HUES48 (cell line): ENCODE results near the gene TADA2B.
"Not testable (repeated sequence)": the region's sequence is repeated elsewhere in the genome, so short reads cannot be mapped to it uniquely, and the experiment has no call there.

Experiments
- H3K27ac ChIP-seq: one replicate; pipeline ENCODE4 v1.7.0; 2013; ENCODE audit warnings: low read depth, low read length, inconsistent platforms
- H3K27me3 ChIP-seq: 2 replicates; pipeline ENCODE4 v1.6.1; 2013; ENCODE audit warnings: mild to moderate bottlenecking, low read length; ENCODE audit not compliant: control insufficient read depth, insufficient read depth
- H3K36me3 ChIP-seq: 2 replicates; pipeline ENCODE4 v1.6.1; 2013; ENCODE audit warnings: low read length; ENCODE audit not compliant: control insufficient read depth, insufficient read depth
- H3K4me1 ChIP-seq: 2 replicates; pipeline ENCODE4 v1.6.1; 2013; ENCODE audit warnings: mild to moderate bottlenecking, low read length; ENCODE audit not compliant: control insufficient read depth, insufficient read depth
- H3K4me3 ChIP-seq: 2 replicates; pipeline ENCODE4 v1.5.1; 2013; ENCODE audit warnings: mild to moderate bottlenecking, low read depth, low read length
- H3K9ac ChIP-seq: 2 replicates; pipeline ENCODE4 v1.6.1; 2013; ENCODE audit warnings: mild to moderate bottlenecking, low read depth, low read length, moderate library complexity
- H3K9me3 ChIP-seq: 2 replicates; pipeline ENCODE4 v1.6.1; 2013; ENCODE audit warnings: low read length; ENCODE audit not compliant: control insufficient read depth, insufficient read depth

Gene TADA2B

DNA sequence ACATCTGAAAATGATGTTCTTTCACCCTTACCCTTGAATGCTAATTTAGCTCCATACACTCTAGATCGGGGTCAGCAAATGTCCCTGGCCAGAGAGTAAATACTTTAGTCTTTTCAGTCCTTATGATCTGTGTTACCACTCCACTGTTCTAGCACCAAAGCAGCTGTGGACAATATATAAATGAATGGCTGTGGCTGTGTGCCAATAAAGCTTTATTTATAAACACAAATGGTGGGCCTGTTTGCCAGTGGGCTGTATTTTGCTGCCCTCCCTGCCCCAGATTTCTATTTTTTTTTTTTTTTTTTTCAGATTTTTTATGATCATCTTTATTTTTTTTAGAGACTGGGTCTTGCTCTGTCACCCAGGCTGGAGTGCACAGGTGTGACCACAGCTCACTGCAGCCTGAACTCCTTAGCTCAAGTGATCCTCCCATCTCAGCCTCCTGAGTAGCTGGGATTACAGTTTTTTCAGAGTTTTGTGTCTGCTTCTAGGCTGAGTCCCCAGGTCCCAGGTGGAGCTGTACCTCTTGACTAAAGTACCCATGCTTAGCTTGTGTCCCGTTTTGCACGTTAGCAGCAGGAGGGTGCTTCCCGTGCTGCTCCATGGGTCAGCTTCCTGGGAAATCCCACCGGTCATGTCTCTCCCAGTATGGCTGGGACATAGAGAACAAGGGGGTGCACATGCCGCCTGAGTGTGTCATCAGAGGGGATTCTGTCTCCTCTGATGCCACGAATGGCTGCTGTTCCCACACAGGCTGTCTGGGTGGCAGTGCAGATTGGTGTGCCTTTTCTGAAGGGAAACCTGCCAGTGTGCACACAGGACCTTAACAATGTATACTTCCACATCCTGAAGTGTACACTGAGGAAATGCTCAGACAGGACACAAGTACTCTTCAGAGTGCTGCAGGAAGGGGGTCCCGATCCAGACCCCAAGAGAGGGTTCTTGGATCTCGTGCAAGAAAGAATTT lies 40.7 kb downstream of the TADA2B start:
- Histone ChIP-seq H3K9me3 (peaks cover 16% of the 10 kb centered on the region), H3K4me3 (no peak overlapping the region), H3K27ac (no peak overlapping the region), H3K4me1 (no peaks in the 10 kb centered on the region), H3K36me3 (no peaks in the 10 kb centered on the region), H3K9ac (no peak overlapping the region), H3K27me3 (peaks cover 40% of the 10 kb centered on the region)

DNA sequence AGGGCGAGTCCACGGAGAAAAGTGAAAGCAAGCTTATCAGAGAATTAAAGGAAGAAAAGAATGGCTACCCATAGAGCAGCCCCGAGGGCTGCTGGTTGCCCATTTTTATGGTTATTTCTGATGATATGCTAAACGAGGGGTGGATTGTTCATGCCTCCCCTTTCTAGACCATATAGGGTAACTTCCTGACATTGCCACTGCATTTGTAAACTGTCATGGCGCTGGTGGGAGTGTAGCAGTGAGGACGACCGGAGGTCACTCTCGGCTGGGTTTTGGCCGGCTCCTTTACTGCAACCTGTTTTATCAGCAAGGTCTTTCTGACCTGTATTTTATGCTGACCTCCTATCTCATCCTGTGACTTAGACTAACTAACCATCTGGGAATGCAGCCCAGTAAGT lies 41.4 kb downstream of the TADA2B start:
- H3K36me3 ChIP-seq, H3K9ac ChIP-seq, H3K4me1 ChIP-seq, H3K4me3 ChIP-seq, H3K27ac ChIP-seq: not testable (repeated sequence)
- peaks cover 16% of the 10 kb centered on the region for H3K9me3 ChIP-seq
- peaks cover 47% of the 10 kb centered on the region for H3K27me3 ChIP-seq

DNA sequence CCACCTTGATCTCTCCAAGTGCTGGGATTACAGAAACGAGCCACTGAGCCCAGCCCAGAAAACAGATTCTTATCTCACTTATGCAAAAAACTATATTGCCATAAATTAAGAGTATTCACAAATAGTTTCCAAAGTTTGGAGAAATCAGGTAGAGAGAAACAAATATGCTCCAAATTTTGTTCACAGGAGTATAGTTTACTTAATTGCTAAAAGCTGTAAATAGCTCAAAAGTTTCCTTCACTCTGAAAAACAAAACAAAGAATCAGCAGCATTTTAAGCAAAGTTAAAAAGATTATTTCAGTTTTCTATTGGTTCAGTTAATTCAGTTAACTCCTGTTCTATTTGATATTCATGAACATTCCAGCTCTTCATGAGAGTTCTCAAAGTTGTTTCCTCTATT lies 43.2 kb downstream of the TADA2B start:
- Histone ChIP-seq H3K4me3 (no peak overlapping the region), H3K36me3 (no peaks in the 10 kb centered on the region), H3K27ac (no peak overlapping the region), H3K9me3 (peaks cover 16% of the 10 kb centered on the region), H3K4me1 (no peaks in the 10 kb centered on the region), H3K9ac (no peak overlapping the region), H3K27me3 (peaks cover 63% of the 10 kb centered on the region)

DNA sequence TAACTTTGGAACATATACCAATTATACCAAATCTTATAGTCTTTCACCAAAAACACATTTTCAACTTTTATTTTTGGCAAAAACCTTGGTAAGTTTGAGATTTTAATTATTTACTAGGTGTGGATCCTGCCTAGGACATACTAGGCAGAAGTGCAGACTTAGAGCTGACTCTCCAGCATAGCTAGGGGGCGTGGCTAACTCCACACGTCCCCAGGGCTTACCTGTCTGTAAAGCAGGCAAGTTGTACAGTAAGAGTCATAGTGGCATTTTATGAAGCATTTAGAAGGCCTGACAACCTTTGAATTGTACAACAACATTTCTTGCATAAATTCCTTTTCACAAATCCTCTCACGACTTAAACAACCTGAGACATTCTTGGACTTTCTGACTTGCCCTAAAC lies 43.9 kb downstream of the TADA2B start:
- no peaks in the 10 kb centered on the region for H3K4me1 ChIP-seq
- peaks cover 69% of the 10 kb centered on the region for H3K27me3 ChIP-seq
- peaks cover 16% of the 10 kb centered on the region for H3K9me3 ChIP-seq
- no peak overlapping the region for H3K4me3 ChIP-seq
- no peak overlapping the region for H3K27ac ChIP-seq
- no peak overlapping the region for H3K9ac ChIP-seq
- H3K36me3 ChIP-seq = no peaks in the 10 kb centered on the region

DNA sequence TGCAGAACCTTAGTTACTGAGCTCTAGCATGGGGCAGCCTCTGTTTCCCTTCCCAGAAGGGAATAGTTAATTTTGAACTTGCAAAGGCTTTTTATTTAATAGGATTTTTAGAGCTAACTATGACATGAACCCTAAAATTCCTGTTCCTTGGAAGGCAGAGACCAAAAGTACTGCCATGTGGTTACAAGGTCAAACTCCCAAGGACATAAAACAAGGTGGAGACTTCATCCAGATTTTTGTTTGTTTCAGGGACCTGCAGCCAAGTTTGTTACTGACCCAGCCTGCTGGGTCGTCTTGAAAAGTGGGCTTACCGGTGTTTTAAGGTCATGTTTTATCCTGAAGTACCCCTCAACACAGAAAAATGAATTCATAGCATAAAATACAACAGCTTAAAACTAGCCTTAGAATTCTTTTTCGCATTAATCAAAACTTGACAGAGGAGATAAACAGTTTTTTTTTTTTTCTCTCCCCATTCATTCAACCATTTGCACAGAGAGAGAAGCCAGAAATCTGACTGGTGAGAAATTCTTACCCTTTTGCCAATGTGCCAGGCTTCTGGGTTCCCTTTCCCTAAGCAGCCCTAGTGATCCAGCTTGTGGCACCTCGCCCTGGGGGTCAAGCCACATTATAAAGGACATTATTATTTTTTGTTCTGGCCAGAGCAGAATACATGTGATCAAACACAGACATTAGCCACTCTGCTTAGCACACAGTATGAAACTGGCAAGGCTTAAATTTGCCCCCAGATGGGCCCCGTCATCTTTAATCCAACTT lies 46.2 kb downstream of the TADA2B start:
- Histone ChIP-seq H3K27me3 (peaks cover 78% of the 10 kb centered on the region), H3K36me3 (no peaks in the 10 kb centered on the region), H3K9me3 (peaks cover 16% of the 10 kb centered on the region), H3K9ac (no peak overlapping the region), H3K4me1 (no peaks in the 10 kb centered on the region), H3K4me3 (no peak overlapping the region), H3K27ac (no peak overlapping the region)

DNA sequence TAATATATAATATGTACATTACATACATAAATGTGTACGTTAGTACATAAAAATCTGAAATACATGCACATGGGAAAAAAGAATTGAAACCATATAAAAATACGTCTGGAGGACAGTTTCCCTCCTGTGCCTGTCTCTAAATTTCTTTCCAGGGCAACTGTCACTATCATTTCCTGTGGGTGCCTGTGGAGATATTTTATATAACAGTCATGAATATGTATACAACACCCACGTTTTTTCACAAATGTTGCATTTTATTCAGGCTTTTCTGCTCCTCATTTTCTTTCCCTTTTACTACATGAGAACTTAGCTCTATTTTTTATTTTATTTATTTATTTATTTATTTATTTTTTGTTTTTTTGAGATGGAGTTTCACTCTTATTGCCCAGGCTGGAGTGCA lies 48.9 kb downstream of the TADA2B start:
- Histone ChIP-seq H3K27me3 (peaks cover 92% of the 10 kb centered on the region), H3K9ac (no peak overlapping the region), H3K4me1 (no peaks in the 10 kb centered on the region), H3K4me3 (no peak overlapping the region), H3K27ac (no peak overlapping the region), H3K9me3 (peaks cover 3% of the 10 kb centered on the region; the same call in 1 of the 2 replicates), H3K36me3 (no peaks in the 10 kb centered on the region)

DNA sequence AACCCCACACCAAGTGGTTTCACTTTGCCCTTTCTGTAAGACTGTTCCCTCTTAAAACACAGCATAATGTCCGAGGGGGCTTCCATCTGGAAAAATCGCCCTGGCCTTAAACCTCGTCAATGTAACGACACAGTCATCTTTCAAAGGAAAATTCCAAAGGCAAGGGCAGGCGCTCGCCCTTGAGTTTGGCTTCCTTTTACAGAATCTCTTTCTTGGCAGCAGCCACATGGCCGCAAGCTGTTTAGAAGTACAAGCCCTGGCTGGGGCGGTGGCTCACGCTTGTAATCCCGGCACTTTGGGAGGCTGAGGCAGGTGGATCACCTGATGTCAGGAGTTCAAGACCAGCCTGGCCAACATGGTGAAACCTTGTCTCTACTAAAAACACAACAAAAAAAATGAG lies 51.7 kb downstream of the TADA2B start:
- Histone ChIP-seq H3K4me3 (no peak overlapping the region), H3K9ac (no peak overlapping the region), H3K27me3 (peaks cover 85% of the 10 kb centered on the region)

DNA sequence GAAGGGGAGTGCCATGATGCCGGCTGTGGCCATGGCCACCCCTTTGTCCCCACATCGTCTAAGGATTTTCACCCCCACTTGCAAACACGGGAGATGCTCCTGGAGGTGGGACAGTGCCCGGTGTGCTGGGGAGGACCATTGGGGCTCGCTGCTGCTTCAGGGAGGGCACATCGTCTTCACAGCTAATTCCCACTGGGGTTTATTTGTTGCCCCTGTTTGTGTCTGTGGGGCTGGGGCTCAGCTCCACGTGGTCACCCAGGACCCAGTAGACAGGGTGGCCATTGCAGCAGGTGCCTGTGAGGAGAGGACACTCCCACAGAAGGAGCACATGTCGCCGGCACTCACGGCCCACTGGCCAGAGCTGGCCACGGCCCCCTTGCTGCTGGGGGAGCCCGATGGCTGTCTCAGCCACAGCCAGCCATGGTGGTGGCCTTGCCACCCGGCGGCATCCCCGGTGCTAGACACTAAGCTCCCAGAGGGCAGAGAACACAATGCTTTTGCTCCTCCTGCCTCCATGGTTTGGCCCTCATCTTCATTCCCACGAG lies 52.5 kb downstream of the TADA2B start:
- Histone ChIP-seq H3K36me3 (no peaks in the 10 kb centered on the region), H3K4me3 (no peak overlapping the region), H3K27me3 (peaks cover 80% of the 10 kb centered on the region), H3K4me1 (no peaks in the 10 kb centered on the region), H3K9ac (no peak overlapping the region), H3K27ac (no peak overlapping the region), H3K9me3 (no peaks in the 10 kb centered on the region)

More for the DNA sequence above, 51.7 kb downstream of the TADA2B start:
- H3K4me1 ChIP-seq = no peaks in the 10 kb centered on the region
- H3K36me3 ChIP-seq = no peaks in the 10 kb centered on the region
- H3K9me3 ChIP-seq = no peaks in the 10 kb centered on the region
- H3K27ac ChIP-seq = no peak overlapping the region

DNA sequence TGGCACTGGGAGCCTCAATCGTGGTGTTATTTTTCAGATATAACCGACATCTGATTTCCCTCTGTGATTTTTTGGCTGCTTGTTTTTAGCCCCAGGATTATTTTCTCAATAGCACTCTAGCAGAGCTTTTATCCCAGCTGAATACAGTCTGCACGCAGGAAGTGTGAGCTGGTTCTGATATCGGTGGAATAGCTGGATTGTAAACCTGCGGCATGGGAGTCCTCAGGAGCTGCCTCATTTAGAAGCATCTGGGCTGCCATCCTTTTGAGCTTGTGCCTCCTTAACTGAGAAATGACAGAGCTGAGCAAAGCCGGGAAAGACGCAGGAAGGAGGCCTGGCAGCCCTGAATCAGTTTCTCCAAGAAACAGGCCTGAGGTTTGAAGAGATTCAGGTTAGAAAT lies 53.1 kb downstream of the TADA2B start:
- no peak overlapping the region for H3K4me3 ChIP-seq
- H3K27me3 ChIP-seq = peaks cover 75% of the 10 kb centered on the region
- H3K27ac ChIP-seq = no peak overlapping the region
- no peaks in the 10 kb centered on the region for H3K4me1 ChIP-seq
- no peak overlapping the region for H3K9ac ChIP-seq
- H3K36me3 ChIP-seq = no peaks in the 10 kb centered on the region
- H3K9me3 ChIP-seq = no peaks in the 10 kb centered on the region

DNA sequence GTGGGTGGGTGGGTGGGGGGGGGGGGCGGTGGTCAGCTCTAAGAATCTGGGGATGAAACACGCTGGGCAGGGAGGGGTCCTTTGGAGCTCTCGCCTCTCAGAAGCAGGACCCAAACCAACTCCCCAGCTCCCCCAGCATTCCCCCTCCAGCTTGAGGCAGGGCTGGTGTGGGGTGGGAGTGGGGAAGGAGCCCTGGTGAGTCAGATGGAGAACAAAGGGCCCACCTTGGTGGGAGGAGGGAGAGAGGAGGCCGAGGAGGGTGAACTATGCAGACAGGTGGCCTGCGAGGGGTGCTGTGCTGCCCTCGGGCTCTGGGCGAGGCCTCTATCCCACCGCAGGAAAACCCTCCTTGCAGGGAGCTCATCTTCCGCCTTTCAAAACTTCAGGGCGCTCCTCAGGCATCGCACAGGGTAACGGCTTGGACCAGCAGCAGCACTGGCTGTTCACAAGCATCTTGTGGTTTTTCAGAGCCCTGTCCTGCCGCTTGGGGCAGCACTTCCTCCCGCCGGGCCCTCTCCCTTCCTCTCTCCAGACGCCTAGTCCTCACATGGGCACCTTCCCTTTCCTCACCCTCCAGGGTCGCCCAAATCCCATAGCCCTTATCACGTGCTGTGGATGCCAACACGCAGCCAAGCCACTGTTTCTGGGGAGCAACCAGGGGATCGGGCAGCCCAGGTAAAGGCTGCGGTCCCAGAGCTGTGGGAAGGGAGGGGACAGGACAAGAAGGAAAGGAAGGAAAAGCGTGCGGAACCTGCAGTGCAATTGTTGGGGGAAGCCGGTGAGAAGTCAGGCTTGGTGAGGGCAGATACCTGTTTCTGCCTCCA lies 58.7 kb downstream of the TADA2B start:
- Histone ChIP-seq H3K9ac (no peak overlapping the region), H3K27me3 (peaks cover 44% of the 10 kb centered on the region)

More for the DNA sequence above, 58.7 kb downstream of the TADA2B start:
- no peaks in the 10 kb centered on the region for H3K36me3 ChIP-seq
- peaks cover 6% of the 10 kb centered on the region for H3K4me1 ChIP-seq
- H3K9me3 ChIP-seq = no peaks in the 10 kb centered on the region
- H3K4me3 ChIP-seq = peak overlapping the region; percentile 30
- H3K27ac ChIP-seq = peak overlapping the region; percentile 3
